PC-3 (cell line): ENCODE measurements around the gene CRYBG3. TPM values are rescaled to one million over a fixed set of nuclear protein-coding genes. Genes with fewer than 3 reads are reported as not detected.
"Not testable (repeated sequence)": the region's sequence is repeated elsewhere in the genome, so short reads cannot be mapped to it uniquely, and the experiment has no call there.

Source experiments
- ATAC-seq: fragments of 200-7000 bp; cut with Tn5 transposase; 2 replicates; pipeline ENCODE4 v1.9.1; 2020; ENCODE audit warnings: mild to moderate bottlenecking, moderate library complexity
- BruUV-seq: library from RNA; stranded (reverse); fragments of 400-500 nt; replicated peaks from 2 replicates; lab custom pipeline; 2021; lab: Mats Ljungman, UMichigan
- CTCF ChIA-PET: fragments of 300-600 bp; sonication (Branson Sonifier 250); formaldehyde crosslinking; loops from one replicate; lab custom pipeline; 2022; ENCODE audit warnings: antibody characterized with exemption; lab: Charles Lee
- POLR2A ChIA-PET: fragments of 300-600 bp; sonication (Branson Sonifier 250); formaldehyde crosslinking; loops from one replicate; lab custom pipeline; 2022; ENCODE audit warnings: antibody characterized with exemption; ENCODE audit not compliant: unreplicated experiment; lab: Charles Lee
- DNase-seq: peaks from one replicate; pipeline ENCODE4 v3.0.0-alpha.2; 2015
- H2AFZ ChIP-seq: fragments of 300-600 bp; sonication (generic); 2 replicates; pipeline ENCODE4 v1.6.0; 2016; ENCODE audit warnings: antibody characterized with exemption, low read length
- H3F3A ChIP-seq: fragments of 300-600 bp; sonication (generic); one replicate; pipeline ENCODE4 v1.6.0; 2017; ENCODE audit warnings: antibody characterized with exemption, low read length, control low read depth, mild to moderate bottlenecking; ENCODE audit not compliant: unreplicated experiment
- H3K27ac ChIP-seq: fragments of 300-600 bp; sonication (generic); 2 replicates; pipeline ENCODE4 v1.5.1; 2016; ENCODE audit warnings: mild to moderate bottlenecking, low read length
- H3K27me3 ChIP-seq: fragments of 300-600 bp; sonication (generic); 2 replicates; pipeline ENCODE4 v1.6.1; 2016; ENCODE audit warnings: low read length, mixed read lengths
- H3K36me3 ChIP-seq: fragments of 300-600 bp; sonication (generic); 2 replicates; pipeline ENCODE4 v1.6.1; 2016; ENCODE audit warnings: low read depth, mixed run types, low read length, mixed read lengths
- H3K4me1 ChIP-seq: fragments of 300-600 bp; sonication (generic); 2 replicates; pipeline ENCODE4 v1.5.1; 2016; ENCODE audit warnings: low read length; ENCODE audit not compliant: insufficient read depth
- H3K4me2 ChIP-seq: fragments of 300-600 bp; sonication (generic); 2 replicates; pipeline ENCODE4 v1.6.0; 2016; ENCODE audit warnings: low read length
- H3K4me3 ChIP-seq: fragments of 300-600 bp; sonication (generic); 2 replicates; pipeline ENCODE4 v1.5.1; 2016; ENCODE audit warnings: mild to moderate bottlenecking, low read length, mixed read lengths
- H3K79me2 ChIP-seq: fragments of 300-600 bp; sonication (generic); 2 replicates; pipeline ENCODE4 v1.6.1; 2017; ENCODE audit warnings: low read length, mixed read lengths
- H3K9ac ChIP-seq: fragments of 300-600 bp; sonication (generic); 2 replicates; pipeline ENCODE4 v1.6.0; 2016; ENCODE audit warnings: mild to moderate bottlenecking, low read length
- H3K9me2 ChIP-seq: fragments of 300-600 bp; sonication (generic); replicated peaks from 2 replicates; pipeline ENCODE4 v1.6.1; 2016; ENCODE audit warnings: mixed run types, low read length, mixed read lengths
- H3K9me3 ChIP-seq: fragments of 300-600 bp; sonication (generic); 2 replicates; pipeline ENCODE4 v1.6.1; 2016; ENCODE audit warnings: low read length, mixed read lengths
- H4K20me1 ChIP-seq: fragments of 300-600 bp; sonication (generic); 2 replicates; pipeline ENCODE4 v1.6.1; 2016; ENCODE audit warnings: low read length, mixed read lengths
- EZH2 ChIP-seq: fragments of 300-600 bp; sonication (generic); IDR thresholded peaks from one replicate; pipeline ENCODE4 v1.6.1; 2017; ENCODE audit warnings: antibody characterized with exemption, mild to moderate bottlenecking, low read length; ENCODE audit not compliant: unreplicated experiment
- EZH2phosphoT487 ChIP-seq: fragments of 300-600 bp; sonication (generic); IDR thresholded peaks from 2 replicates; pipeline ENCODE4 v1.6.1; 2018; ENCODE audit warnings: mild to moderate bottlenecking, antibody characterized with exemption, low read length, borderline replicate concordance
- intact Hi-C: fragments of 100-400 bp; cut with micrococcal nuclease; formaldehyde crosslinking; loops from 2 replicates; pipeline ENCODE4 v1.9.0; 2023
- total RNA-seq: library from RNA; depleted of rRNA; stranded (reverse); fragments of >200 nt; gene quantifications from 2 replicates; pipeline ENCODE4 v1.2.3, GENCODE V29; 2014
- TF ChIP-seq, protein P1 (sequence below): fragments of 300-600 bp; sonication (generic); conservative IDR thresholded peaks from 2 replicates; pipeline ENCODE4 v1.5.1; 2017; ENCODE audit warnings: antibody characterized with exemption, low read depth, mild to moderate bottlenecking, low read length

Gene CRYBG3
- total RNA-seq, 1 experiment from 2014 or later = 11.4 TPM

DNA sequence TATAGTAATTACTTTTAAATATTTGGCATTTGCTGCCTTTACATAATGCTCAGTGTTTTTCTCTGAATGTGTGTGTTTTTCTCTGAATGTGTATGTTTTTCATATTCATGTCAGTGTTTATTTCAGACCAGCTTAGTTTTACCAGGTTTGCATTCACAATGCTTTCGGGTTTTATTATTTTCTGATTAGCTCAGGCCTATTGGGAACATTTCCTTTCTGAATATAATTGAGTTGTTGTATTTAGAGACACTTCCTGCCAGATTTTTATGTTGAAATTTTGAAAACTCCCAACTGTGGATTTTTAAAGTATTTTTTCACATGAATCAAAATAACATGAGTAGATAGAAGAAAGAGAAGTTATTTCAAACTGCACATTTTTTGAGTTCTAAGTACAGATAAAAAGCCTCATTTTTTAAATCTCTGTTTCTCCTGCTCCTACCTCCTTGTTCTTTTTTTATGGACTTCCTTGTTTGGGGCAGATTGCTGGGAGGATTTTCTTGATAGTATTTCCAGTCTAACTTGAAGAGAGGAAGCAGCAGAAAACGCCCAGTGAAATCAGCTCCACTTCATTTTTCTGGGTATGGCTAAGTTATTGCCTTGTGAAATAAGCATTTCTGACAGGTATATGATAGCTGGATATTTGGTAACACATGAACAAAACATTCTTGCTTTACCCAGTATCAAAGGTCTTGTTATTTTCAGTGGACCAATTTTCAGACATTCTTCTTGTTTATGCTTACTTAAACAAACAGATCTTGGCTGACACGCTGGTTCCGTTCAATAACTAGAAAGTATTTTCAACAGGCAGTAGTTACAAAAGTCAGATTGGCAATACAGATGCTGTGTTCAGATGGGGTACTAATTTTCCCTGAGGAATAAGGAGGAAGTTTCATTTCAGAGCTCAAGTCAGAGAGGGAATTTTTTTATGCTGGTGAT, 79.8 kb downstream of the CRYBG3 start:
- Histone ChIP-seq H4K20me1 (no peaks in the 10 kb centered on the region), H3K9me3 (no peaks in the 10 kb centered on the region), H3K4me1 (no peaks in the 10 kb centered on the region), H3F3A (no peaks in the 10 kb centered on the region), H3K4me2 (no peak overlapping the region), H2AFZ (no peak overlapping the region), H3K9ac (no peak overlapping the region), H3K4me3 (no peak overlapping the region), H3K27ac (no peak overlapping the region), H3K27me3 (no peaks in the 10 kb centered on the region), H3K79me2 (no peaks in the 10 kb centered on the region), H3K9me2 (no peaks in the 10 kb centered on the region), H3K36me3 (0 out of 2 replicates have a peak, but pooled peaks cover 4% of the 10 kb centered on the region)
- no peak for DNase-seq
- BruUV-seq = no TSS peak
- no peak for ATAC-seq
- intact Hi-C loops = no loop called here
- ChIA-PET CTCF (no interaction called here), POLR2A (no interaction called here)
- TF ChIP-seq EZH2 (no peak), EZH2phosphoT487 (no peak)
- TF ChIP-seq, protein P1, sequence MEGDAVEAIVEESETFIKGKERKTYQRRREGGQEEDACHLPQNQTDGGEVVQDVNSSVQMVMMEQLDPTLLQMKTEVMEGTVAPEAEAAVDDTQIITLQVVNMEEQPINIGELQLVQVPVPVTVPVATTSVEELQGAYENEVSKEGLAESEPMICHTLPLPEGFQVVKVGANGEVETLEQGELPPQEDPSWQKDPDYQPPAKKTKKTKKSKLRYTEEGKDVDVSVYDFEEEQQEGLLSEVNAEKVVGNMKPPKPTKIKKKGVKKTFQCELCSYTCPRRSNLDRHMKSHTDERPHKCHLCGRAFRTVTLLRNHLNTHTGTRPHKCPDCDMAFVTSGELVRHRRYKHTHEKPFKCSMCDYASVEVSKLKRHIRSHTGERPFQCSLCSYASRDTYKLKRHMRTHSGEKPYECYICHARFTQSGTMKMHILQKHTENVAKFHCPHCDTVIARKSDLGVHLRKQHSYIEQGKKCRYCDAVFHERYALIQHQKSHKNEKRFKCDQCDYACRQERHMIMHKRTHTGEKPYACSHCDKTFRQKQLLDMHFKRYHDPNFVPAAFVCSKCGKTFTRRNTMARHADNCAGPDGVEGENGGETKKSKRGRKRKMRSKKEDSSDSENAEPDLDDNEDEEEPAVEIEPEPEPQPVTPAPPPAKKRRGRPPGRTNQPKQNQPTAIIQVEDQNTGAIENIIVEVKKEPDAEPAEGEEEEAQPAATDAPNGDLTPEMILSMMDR = no peak

DNA sequence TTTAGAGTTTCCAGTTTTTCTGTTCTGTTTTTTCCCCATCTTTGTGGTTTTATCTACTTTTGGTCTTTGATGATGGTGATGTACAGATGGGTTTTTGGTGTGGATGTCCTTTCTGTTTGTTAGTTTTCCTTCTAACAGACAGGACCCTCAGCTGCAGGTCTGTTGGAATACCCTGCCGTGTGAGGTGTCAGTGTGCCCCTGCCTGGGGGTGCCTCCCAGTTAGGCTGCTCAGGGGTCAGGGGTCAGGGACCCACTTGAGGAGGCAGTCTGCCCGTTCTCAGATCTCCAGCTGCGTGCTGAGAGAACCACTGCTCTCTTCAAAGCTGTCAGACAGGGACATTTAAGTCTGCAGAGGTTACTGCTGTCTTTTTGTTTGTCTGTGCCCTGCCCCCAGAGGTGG, 88.0 kb downstream of the CRYBG3 start:
- H3K36me3 ChIP-seq, CTCF ChIA-PET, ATAC-seq, H3F3A ChIP-seq, H3K79me2 ChIP-seq, intact Hi-C loops, POLR2A ChIA-PET, H3K4me2 ChIP-seq, H2AFZ ChIP-seq, H3K9ac ChIP-seq, H3K4me3 ChIP-seq, BruUV-seq, DNase-seq, H3K9me2 ChIP-seq, H3K27me3 ChIP-seq, H3K9me3 ChIP-seq, H4K20me1 ChIP-seq, H3K27ac ChIP-seq: not testable (repeated sequence)
- peaks cover 13% of the 10 kb centered on the region for H3K4me1 ChIP-seq

DNA sequence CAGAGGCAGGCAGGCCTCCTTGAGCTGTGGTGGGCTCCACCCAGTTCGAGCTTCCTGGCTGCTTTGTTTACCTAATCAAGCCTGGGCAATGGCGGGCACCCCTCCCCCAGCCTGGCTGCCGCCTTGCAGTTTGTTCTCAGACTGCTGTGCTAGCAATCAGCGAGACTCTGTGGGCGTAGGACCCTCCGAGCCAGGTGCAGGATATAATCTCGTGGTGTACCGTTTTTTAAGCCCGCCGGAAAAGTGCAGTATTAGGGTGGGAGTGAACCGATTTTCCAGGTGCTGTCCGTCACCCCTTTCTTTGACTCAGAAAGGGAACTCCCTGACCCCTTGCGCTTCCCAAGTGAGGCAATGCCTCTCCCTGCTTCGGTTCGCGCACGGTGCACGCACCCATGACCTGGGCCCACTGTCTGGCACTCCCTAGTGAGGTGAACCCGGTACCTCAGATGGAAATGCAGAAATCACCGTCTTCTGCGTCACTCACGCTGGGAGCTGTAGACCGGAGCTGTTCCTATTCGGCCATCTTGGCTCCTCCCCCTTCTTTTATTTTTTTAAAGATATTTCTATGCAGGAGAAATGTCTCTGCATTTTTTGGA, 88.5 kb downstream of the CRYBG3 start:
- H3K27me3 ChIP-seq, H3K79me2 ChIP-seq, H3K4me2 ChIP-seq, intact Hi-C loops, H3K4me3 ChIP-seq, H4K20me1 ChIP-seq, POLR2A ChIA-PET, H3F3A ChIP-seq, BruUV-seq, CTCF ChIA-PET, ATAC-seq, H3K9ac ChIP-seq, DNase-seq, H3K9me3 ChIP-seq, H3K9me2 ChIP-seq, H2AFZ ChIP-seq, H3K27ac ChIP-seq, H3K36me3 ChIP-seq: not testable (repeated sequence)
- H3K4me1 ChIP-seq = peaks cover 13% of the 10 kb centered on the region
